Gastrocnemius medialis (tissue), 4 donors: ENCODE measurements around the gene CLEC11A. TPM values are rescaled to one million over a fixed set of nuclear protein-coding genes. Genes with fewer than 3 reads are reported as not detected.

Experiments used
- ATAC-seq, 2 donors: fragments of 150-250 bp; one replicate each; pipeline ENCODE4 v1.9.1; 2016
- DNase-seq, 2 donors: peaks; one replicate each; pipeline ENCODE4 v3.0.0-alpha.2; 2019
- H3K27ac ChIP-seq, 4 donors: fragments of 200-600 bp; sonication (generic); 1 replicate in 1 of 4; 2 replicates in 3 of 4; pipeline ENCODE4 v1.5.1; 2016 to 2018; ENCODE audit warnings: mild to moderate bottlenecking in 2 of 4, moderate library complexity in 1 of 4
- H3K27me3 ChIP-seq, 3 donors: fragments of 200-600 bp; sonication (generic) in 2 of 3; 1 replicate in 1 of 3; 2 replicates in 2 of 3; pipeline versions ENCODE4 v1.5.1 to v1.6.0; 2016 to 2019; ENCODE audit warnings: mild to moderate bottlenecking in 1 of 3, moderate library complexity in 1 of 3
- H3K36me3 ChIP-seq, 2 donors: fragments of 200-600 bp; sonication (generic) in 1 of 2; one replicate each; pipeline ENCODE4 v1.5.1; 2017 to 2018
- H3K4me1 ChIP-seq, 2 donors: fragments of 200-600 bp; sonication (generic) in 1 of 2; one replicate each; pipeline ENCODE4 v1.5.1; 2016 to 2017; ENCODE audit warnings: mild to moderate bottlenecking in 2 of 2
- H3K4me3 ChIP-seq, 4 donors: fragments of 200-600 bp; sonication (generic) in 3 of 4; 1 replicate in 1 of 4; 2 replicates in 3 of 4; pipeline ENCODE4 v1.5.1; 2016 to 2019; ENCODE audit warnings: mild to moderate bottlenecking in 2 of 4
- H3K9me3 ChIP-seq, 3 donors: fragments of 200-600 bp; sonication (generic) in 2 of 3; 1 replicate in 1 of 3; 2 replicates in 2 of 3; pipeline ENCODE4 v1.5.1; 2016 to 2019
- CTCF ChIP-seq, 5 experiments: fragments of 450-650 bp in 3 of 5; fragments of 200-600 bp in 2 of 5; sonication (generic) in 2 of 5; IDR thresholded peaks in 4 of 5; conservative IDR thresholded peaks in 1 of 5; 1 replicate in 4 of 5; 2 replicates in 1 of 5; pipeline ENCODE4 v1.5.1; 2016 to 2019; ENCODE audit warnings: antibody characterized with exemption in 5 of 5, mild to moderate bottlenecking in 3 of 5, moderate library complexity in 3 of 5
- POLR2A ChIP-seq, 2 donors: fragments of 450-650 bp; IDR thresholded peaks; one replicate each; pipeline ENCODE4 v1.6.1; 2017; ENCODE audit warnings: antibody characterized with exemption in 2 of 2, mild to moderate bottlenecking in 2 of 2, moderate library complexity in 2 of 2
- in situ Hi-C, 4 donors: fragments of 200-750 bp; cut with MboI; loops; one replicate each; pipeline versions ENCODE4 v1.15.0 to v1.8.0; 2017; ENCODE audit warnings: low sequenced_read_pairs in 4 of 4
- intact Hi-C: fragments of 100-400 bp; cut with DNase I; formaldehyde crosslinking; loops from one replicate; pipeline ENCODE4 v1.15.1; 2023; ENCODE audit warnings: low total_unique reads
- total RNA-seq, 4 donors: library from RNA; depleted of rRNA; stranded (reverse); fragments of >200 nt; gene quantifications; one replicate each; pipeline versions ENCODE4 v1.1.0 to v1.2.3, GENCODE V29; 2016

The CLEC11A gene
- total RNA-seq, 4 donors from 2014 or later, result 2.1 to 5.0 (median 2.7) TPM

- H3K27ac ChIP-seq, result no peak overlapping the region
- H3K27me3 ChIP-seq, result peaks cover 19 to 38% (median 35%) of the 10 kb centered on the region in 3 donors
- no peaks in the 10 kb centered on the region for H3K36me3 ChIP-seq
- H3K9me3 ChIP-seq, result no peaks in the 10 kb centered on the region
- in situ Hi-C loops (no loop called here), intact Hi-C loops (no loop called here)
- DNase-seq, result peak; percentile 32 to 35
- ATAC-seq, result no peak
- H3K4me3 ChIP-seq, result no peak overlapping the region
- TF ChIP-seq CTCF (IDR thresholded peaks at IDR 0.05 in 4 of 5, conservative IDR thresholded peaks at IDR 0.05 in 1 of 5), result no peak
- no peak for TF ChIP-seq POLR2A (IDR thresholded peaks at IDR 0.05)
- H3K4me1 ChIP-seq, result peaks cover 0 to 5% of the 10 kb centered on the region in 2 donors
Observed at GRCh38 chr19:50728084-50728737, 5.0 kb downstream of the CLEC11A start.

- Histone ChIP-seq H3K27ac (no peak overlapping the region), H3K4me1 (no peaks in the 10 kb centered on the region), H3K4me3 (no peak overlapping the region), H3K9me3 (no peaks in the 10 kb centered on the region), H3K36me3 (no peaks in the 10 kb centered on the region), H3K27me3 (peaks cover 15 to 30% (median 21%) of the 10 kb centered on the region in 3 donors)
- DNase-seq, result no peak
- in situ Hi-C loops, result no loop called here
- intact Hi-C loops, result no loop called here
- TF ChIP-seq POLR2A (IDR thresholded peaks at IDR 0.05) (no peak), CTCF (IDR thresholded peaks at IDR 0.05 in 4 of 5, conservative IDR thresholded peaks at IDR 0.05 in 1 of 5) (no peak)
- ATAC-seq, result no peak
Observed at GRCh38 chr19:50729894-50730293, 6.7 kb downstream of the CLEC11A start.

- Histone ChIP-seq H3K4me3 (no peak overlapping the region), H3K27me3 (peaks cover 2 to 15% (median 5%) of the 10 kb centered on the region in 3 donors)
Observed at GRCh38 chr19:50735869-50736268, 12.7 kb downstream of the CLEC11A start.

GRCh38 chr19:50736338-50736737 lies 13.2 kb downstream of the CLEC11A start:
- no peaks in the 10 kb centered on the region for H3K4me1 ChIP-seq
- intact Hi-C loops, result no loop called here
- no peak overlapping the region for H3K27ac ChIP-seq
- no peak for ATAC-seq
- peaks cover 2 to 15% (median 5%) of the 10 kb centered on the region in 3 donors for H3K27me3 ChIP-seq
- H3K9me3 ChIP-seq, result no peaks in the 10 kb centered on the region
- no peak for TF ChIP-seq CTCF (IDR thresholded peaks at IDR 0.05 in 4 of 5, conservative IDR thresholded peaks at IDR 0.05 in 1 of 5)
- TF ChIP-seq POLR2A (IDR thresholded peaks at IDR 0.05), result no peak
- in situ Hi-C loops, result no loop called here
- H3K4me3 ChIP-seq, result no peak overlapping the region
- DNase-seq, result no peak
- H3K36me3 ChIP-seq, result no peaks in the 10 kb centered on the region

More at GRCh38 chr19:50735869-50736268, 12.7 kb downstream of the CLEC11A start:
- TF ChIP-seq POLR2A (IDR thresholded peaks at IDR 0.05) (no peak), CTCF (IDR thresholded peaks at IDR 0.05 in 4 of 5, conservative IDR thresholded peaks at IDR 0.05 in 1 of 5) (no peak)
- intact Hi-C loops (no loop called here), in situ Hi-C loops (no loop called here)
- Histone ChIP-seq H3K9me3 (no peaks in the 10 kb centered on the region), H3K36me3 (no peaks in the 10 kb centered on the region), H3K4me1 (no peaks in the 10 kb centered on the region), H3K27ac (no peak overlapping the region)
- no peak for DNase-seq
- no peak for ATAC-seq
